HUES48 (cell line): Measurements from ENCODE around the gene IGDCC3.
A peak's percentile ranks its signal among the peaks of the same experiment; 100 is the strongest.

ENCODE experiments used
- H3K27ac ChIP-seq: one replicate; pipeline ENCODE4 v1.7.0; 2013; ENCODE audit warnings: low read depth, low read length, inconsistent platforms
- H3K27me3 ChIP-seq: 2 replicates; pipeline ENCODE4 v1.6.1; 2013; ENCODE audit warnings: mild to moderate bottlenecking, low read length; ENCODE audit not compliant: control insufficient read depth, insufficient read depth
- H3K36me3 ChIP-seq: 2 replicates; pipeline ENCODE4 v1.6.1; 2013; ENCODE audit warnings: low read length; ENCODE audit not compliant: control insufficient read depth, insufficient read depth
- H3K4me1 ChIP-seq: 2 replicates; pipeline ENCODE4 v1.6.1; 2013; ENCODE audit warnings: mild to moderate bottlenecking, low read length; ENCODE audit not compliant: control insufficient read depth, insufficient read depth
- H3K4me3 ChIP-seq: 2 replicates; pipeline ENCODE4 v1.5.1; 2013; ENCODE audit warnings: mild to moderate bottlenecking, low read depth, low read length
- H3K9ac ChIP-seq: 2 replicates; pipeline ENCODE4 v1.6.1; 2013; ENCODE audit warnings: mild to moderate bottlenecking, low read depth, low read length, moderate library complexity
- H3K9me3 ChIP-seq: 2 replicates; pipeline ENCODE4 v1.6.1; 2013; ENCODE audit warnings: low read length; ENCODE audit not compliant: control insufficient read depth, insufficient read depth

IGDCC3 gene

GRCh38 chr15:65369212-65369547, 8.6 kb downstream of the IGDCC3 start:
- no peak overlapping the region for H3K4me3 ChIP-seq
- H3K27me3 ChIP-seq, result no peaks in the 10 kb centered on the region; the same call in 1 of the 2 replicates
- H3K4me1 ChIP-seq, result peaks cover 57% of the 10 kb centered on the region
- H3K27ac ChIP-seq, result peak overlapping the region; percentile 93
- H3K36me3 ChIP-seq, result no peaks in the 10 kb centered on the region
- H3K9me3 ChIP-seq, result no peaks in the 10 kb centered on the region
- no peak overlapping the region for H3K9ac ChIP-seq

GRCh38 chr15:65368302-65369211, 9.2 kb downstream of the IGDCC3 start:
- Histone ChIP-seq H3K36me3 (no peaks in the 10 kb centered on the region), H3K4me3 (no peak overlapping the region), H3K27ac (peak overlapping the region; percentile 93), H3K9ac (no peak overlapping the region), H3K9me3 (no peaks in the 10 kb centered on the region), H3K4me1 (peaks cover 63% of the 10 kb centered on the region), H3K27me3 (no peaks in the 10 kb centered on the region)

- no peaks in the 10 kb centered on the region for H3K9me3 ChIP-seq
- H3K9ac ChIP-seq, result no peak overlapping the region
- H3K4me1 ChIP-seq, result peaks cover 61% of the 10 kb centered on the region
- no peaks in the 10 kb centered on the region for H3K36me3 ChIP-seq
- H3K4me3 ChIP-seq, result no peak overlapping the region
- H3K27me3 ChIP-seq, result no peaks in the 10 kb centered on the region
- H3K27ac ChIP-seq, result peak overlapping the region; percentile 44
Observed at GRCh38 chr15:65366122-65366892, 11.5 kb downstream of the IGDCC3 start.

GRCh38 chr15:65365229-65365628, 12.6 kb downstream of the IGDCC3 start:
- no peak overlapping the region for H3K9ac ChIP-seq
- peaks cover 61% of the 10 kb centered on the region for H3K4me1 ChIP-seq

GRCh38 chr15:65363766-65364165, 14.0 kb downstream of the IGDCC3 start:
- Histone ChIP-seq H3K4me1 (peaks cover 49% of the 10 kb centered on the region), H3K36me3 (no peaks in the 10 kb centered on the region), H3K4me3 (no peak overlapping the region), H3K27me3 (peaks cover 1% of the 10 kb centered on the region; the same call in 1 of the 2 replicates), H3K9ac (no peak overlapping the region), H3K9me3 (no peaks in the 10 kb centered on the region), H3K27ac (no peak overlapping the region)

More at GRCh38 chr15:65365229-65365628, 12.6 kb downstream of the IGDCC3 start:
- H3K9me3 ChIP-seq, result no peaks in the 10 kb centered on the region
- no peaks in the 10 kb centered on the region for H3K27me3 ChIP-seq
- H3K4me3 ChIP-seq, result no peak overlapping the region
- peak overlapping the region; percentile 37 for H3K27ac ChIP-seq
- H3K36me3 ChIP-seq, result no peaks in the 10 kb centered on the region

- no peak overlapping the region for H3K9ac ChIP-seq
- H3K4me3 ChIP-seq, result no peak overlapping the region
- no peaks in the 10 kb centered on the region for H3K36me3 ChIP-seq
- no peaks in the 10 kb centered on the region for H3K9me3 ChIP-seq
- peaks cover 3% of the 10 kb centered on the region; the same call in 1 of the 2 replicates for H3K27me3 ChIP-seq
- H3K4me1 ChIP-seq, result peaks cover 44% of the 10 kb centered on the region
- no peak overlapping the region for H3K27ac ChIP-seq
Observed at GRCh38 chr15:65363306-65363705, 14.5 kb downstream of the IGDCC3 start.

- Histone ChIP-seq H3K4me3 (no peak overlapping the region), H3K4me1 (peaks cover 38% of the 10 kb centered on the region), H3K36me3 (no peaks in the 10 kb centered on the region), H3K27ac (no peak overlapping the region), H3K9me3 (no peaks in the 10 kb centered on the region), H3K27me3 (peaks cover 11% of the 10 kb centered on the region), H3K9ac (no peak overlapping the region)
Observed at GRCh38 chr15:65362491-65362890, 15.3 kb downstream of the IGDCC3 start.

GRCh38 chr15:65361708-65362459, 15.9 kb downstream of the IGDCC3 start:
- Histone ChIP-seq H3K9ac (no peak overlapping the region), H3K27me3 (peaks cover 17% of the 10 kb centered on the region), H3K4me3 (no peak overlapping the region), H3K9me3 (no peaks in the 10 kb centered on the region), H3K4me1 (peaks cover 36% of the 10 kb centered on the region), H3K27ac (no peak overlapping the region), H3K36me3 (no peaks in the 10 kb centered on the region)

GRCh38 chr15:65360506-65360905, 17.3 kb downstream of the IGDCC3 start:
- Histone ChIP-seq H3K27ac (no peak overlapping the region), H3K4me1 (peaks cover 34% of the 10 kb centered on the region), H3K27me3 (peaks cover 31% of the 10 kb centered on the region), H3K4me3 (no peak overlapping the region), H3K36me3 (no peaks in the 10 kb centered on the region), H3K9me3 (no peaks in the 10 kb centered on the region), H3K9ac (no peak overlapping the region)

- Histone ChIP-seq H3K27me3 (peaks cover 44% of the 10 kb centered on the region), H3K4me3 (peak overlapping the region; percentile 67), H3K27ac (peak overlapping the region; percentile 81), H3K4me1 (peaks cover 12% of the 10 kb centered on the region; the same call in 1 of the 2 replicates), H3K9me3 (peaks cover 9% of the 10 kb centered on the region), H3K36me3 (no peaks in the 10 kb centered on the region), H3K9ac (no peak overlapping the region)
Observed at GRCh38 chr15:65355988-65356353, 21.8 kb downstream of the IGDCC3 start.
